ENCODE data around the gene RAB11FIP4.

The RAB11FIP4 gene

DNA sequence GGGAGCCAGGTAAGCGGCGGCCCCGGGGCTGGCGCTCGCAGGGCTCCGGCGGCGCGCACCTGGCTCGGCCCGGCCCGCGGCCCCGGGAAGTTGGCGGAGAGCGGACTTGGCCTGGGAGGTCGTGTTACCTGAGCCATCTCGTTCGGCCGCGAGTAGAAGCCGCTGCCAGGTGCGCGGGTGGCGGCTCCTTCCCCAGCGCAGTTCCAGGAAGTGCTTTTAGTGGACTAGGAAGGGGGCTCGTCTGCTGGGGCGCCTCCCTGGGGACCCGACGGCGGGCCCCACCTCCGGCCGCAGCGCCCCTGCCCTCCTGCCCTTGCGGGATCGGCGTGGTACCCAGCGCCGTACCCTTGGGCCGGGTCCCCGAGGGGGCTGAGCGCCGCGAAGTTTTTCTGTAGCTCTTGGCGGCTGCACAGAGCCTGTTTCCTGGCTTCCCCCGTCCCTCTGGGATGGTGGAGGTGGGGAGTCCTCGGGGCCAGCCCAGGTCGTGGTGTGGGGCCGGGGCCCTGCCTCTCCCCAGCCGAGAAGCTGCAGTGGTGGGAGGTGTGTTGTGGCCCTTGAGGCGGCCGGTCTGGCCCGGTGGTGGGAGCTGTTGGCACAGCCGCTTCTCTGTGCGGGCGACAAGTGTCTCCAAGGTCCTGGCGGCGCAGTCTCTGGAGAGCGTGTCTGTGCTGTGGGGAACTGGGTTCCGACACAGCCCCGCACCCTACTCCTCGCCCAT is 96.9 kb downstream of the RAB11FIP4 start:
- peak in 1 of 2 experiments; percentile 41 for DNase-seq

DNA sequence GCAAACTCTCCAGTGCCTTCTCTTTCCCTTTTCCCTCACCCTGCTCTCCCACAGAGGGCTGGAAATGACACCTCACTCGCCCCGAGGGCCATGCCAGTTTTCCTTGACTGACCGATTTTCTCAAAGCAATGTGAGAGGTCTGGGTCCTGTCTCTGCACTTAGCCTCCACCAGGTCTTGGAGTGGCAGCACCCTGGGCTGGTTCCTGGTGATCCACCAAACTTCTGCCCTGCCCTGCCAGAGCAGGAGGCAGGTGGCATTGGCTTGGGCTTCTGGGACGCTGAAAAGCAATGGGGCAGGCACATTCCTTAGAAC is 97.5 kb downstream of the RAB11FIP4 start:
- DNase-seq: no peak

DNA sequence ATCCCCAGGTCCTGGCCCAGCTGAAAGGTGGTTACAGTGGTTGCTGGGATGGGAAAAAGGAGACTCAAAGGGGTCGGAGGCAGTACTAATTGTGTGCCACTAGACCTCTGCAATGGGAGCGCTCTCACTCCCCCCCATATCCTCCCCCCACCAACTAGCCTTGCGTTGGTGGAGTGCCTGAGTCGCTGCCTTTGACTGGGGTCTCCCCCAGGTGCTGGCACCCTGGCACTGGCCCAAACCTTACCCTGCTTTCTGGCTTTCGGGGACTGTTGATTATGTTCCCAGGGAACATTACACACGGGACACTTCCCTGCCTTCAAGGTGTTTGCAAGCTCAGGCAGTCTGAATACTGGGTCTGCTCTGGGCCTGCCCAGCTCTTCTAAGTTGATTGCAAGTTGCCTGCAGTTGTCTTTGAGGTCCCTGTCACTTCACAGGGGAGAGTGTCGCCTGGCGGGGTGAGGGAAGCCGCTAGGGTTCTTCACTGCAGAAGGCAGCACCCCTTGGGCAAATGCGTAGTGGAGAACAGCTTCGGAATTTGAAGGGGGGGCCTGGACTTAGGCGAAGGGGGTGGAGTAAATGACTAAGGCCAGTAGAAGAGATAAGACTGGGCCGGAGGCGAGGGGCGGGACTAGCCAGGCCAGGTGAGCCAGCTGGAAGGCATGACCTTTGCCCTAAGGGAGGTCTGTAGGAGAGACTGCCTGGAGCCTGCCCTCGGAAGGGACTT is 98.0 kb downstream of the RAB11FIP4 start:
- peak in 1 of 2 experiments; percentile 13 for DNase-seq

DNA sequence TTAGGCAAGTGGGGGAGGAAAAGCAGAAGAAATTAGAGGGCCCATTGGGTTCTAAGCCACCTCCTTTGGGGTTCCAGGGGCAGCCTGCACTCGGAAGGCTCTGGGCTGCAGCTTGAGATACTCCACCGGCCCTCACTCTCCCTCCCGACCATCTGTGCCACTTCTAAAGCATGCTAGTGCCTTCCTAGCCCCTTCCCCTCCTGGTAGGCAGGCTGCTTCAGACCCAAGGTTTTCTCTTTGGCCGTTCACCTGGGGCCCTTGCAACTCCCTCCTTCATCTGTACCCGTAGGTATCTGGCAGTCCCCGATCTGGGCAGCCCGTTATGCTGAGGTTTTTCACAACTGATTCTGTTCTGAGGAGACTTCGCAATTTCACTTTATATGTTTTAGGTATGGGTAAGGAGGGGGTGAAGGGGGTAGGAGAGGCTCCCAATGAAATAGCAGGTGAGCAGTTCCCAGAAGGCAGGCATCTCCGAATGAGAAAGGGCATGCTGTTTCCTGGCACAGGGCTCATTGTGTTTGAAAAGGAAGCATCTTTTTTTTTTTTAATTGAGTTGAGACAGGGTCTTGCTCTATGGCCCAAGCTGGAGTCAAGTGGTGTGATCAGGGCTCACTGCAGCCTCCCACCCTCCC is 98.7 kb downstream of the RAB11FIP4 start:
- DNase-seq: no peak

DNA sequence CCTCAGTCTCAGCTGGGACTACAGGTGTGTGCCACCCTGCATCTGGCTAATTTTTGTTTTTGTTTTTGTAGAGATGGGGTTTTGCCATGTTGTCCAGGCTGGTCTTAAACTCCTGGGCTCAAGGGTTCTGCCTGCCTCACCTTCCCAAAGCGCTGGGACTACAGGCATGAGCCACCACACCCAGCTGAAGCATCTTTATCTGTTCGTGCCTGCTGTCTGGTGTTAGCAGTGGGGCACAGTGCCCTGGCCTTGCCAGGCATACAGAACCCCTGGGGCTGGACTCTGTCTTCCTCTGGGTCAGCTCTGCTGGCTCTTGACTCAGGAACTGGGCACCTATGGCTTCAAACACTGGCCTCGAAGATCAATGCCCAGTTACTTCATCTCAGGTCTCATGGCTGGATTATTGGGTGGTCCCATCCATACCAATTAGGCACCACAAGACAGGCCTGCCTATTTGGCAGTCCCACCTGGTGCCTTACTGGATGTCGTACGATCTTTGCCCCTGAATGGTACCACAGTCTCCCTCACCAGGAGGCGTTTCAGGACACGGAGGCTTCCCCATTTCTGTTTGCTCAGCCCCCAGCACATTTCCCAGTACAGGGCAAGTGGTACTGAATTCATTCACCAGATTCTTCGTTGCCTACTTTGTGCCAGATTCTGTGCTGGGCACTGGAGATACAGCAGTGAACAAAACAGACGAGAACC is 99.3 kb downstream of the RAB11FIP4 start:
- no peak for DNase-seq

DNA sequence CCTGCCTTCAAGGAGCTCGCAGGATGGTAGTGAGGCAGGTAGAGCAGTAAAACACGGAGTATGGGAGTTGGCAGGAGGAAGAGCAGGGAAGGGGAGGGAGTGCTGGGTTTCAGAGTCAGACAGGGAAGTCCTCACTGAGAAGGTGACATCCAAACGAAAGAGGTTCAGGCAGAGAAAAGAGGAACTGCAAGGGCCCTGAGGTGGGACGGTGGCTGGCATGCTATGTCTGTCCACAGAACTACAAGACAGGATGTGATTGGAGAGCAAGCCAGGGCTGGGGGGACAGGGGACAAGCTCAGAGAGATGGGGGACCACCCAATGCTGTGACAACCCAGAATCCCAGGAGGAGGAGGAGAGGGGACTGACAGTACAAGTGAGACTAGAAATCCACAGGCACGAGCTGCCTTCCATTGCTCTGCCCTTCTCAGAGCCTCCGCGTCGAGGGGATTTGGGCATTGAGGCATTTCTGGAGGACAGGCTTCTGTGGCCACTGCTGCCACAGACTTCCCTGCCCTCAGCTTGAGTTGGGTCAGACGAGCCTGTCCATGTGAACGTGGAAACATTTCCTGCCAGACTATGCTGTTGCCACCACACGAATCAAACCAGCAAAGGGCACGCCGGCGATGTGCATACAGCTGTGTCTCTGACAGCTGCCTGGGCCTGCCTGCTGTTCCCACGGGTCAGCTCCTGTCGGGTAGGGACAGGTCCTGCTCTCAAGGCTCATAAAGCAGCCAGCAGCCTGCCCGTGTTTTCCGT is 100.1 kb downstream of the RAB11FIP4 start:
- DNase-seq: no peak

DNA sequence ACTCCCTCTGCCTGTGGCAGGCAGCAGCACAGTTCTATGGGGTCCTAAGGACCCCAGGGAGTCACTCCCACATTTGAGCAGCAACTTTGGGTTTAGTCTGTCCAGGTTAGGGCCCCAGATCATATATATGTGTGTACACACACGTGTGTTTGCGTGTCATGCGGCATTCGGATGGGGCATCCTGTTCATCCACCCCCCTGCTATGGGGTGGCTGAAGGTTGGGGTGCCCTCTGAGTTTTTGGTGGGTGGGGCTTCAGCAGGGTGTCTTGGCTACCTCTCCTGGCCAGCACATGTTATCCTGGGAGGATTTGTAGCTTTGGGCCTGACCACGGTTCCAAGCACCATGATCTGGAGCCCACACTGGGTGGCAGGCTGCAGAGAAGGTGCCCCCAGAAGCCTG is 100.7 kb downstream of the RAB11FIP4 start:
- DNase-seq: no peak

DNA sequence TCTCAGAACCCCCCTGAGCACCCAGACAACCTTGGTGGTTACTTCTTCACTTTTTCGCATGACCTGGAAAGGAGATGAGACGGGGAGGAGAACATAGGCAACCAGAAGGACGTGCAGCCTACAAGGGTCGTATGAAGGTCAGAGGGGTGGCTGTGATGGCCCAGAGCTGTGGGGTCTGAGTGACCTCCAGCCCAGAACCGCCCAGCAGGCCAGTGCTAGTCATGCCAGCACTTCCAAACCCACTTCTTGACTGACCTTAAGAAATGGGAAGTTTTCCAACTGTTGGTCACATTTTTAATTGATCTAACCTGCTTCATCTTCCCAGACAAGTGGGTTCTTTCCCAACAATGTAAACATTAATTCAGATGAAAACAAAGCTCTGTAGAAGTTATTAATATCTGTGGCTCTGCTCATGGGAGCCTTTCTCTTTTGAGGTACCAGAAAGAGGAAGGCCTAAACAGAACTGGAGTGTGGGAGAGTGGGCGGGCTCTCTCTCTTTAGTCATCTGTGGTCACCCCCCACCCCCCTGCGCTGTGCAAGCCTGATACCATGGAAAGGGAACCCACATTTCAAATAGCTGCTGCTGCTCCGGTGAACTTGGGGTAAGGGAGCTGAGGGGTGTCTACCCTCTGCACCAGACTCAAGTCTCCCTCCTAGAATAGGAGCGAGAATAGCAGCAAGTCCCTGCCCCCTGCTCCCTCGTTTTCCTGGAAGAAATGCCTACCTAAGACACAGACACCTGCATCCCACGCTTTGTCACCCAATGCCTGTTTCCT is 101.6 kb downstream of the RAB11FIP4 start:
- peak; percentile 82 to 88 for DNase-seq

DNA sequence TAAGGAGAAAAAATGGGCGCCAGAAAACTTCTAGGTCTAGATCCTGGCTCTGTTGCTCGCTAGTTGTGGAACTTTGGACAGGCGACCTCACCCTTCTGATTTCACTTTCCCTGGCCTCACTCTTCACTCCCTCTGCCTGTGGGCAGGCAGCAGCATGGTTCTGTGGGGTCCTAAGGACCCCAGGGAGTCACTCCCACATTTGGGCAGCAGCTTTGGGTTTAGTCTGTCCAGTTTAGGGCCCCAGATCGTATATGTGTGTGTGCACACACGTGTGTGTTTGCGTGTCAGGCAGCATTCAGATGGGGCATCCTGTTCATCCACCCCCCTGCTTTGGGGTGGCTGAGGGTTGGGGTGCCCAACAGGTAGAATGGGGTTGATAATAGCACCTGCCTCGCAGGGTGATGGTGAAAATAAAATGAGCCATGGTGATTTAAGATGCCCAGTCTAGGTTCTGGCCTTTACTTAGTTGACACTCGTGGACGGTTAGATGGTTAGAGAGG is 102.2 kb downstream of the RAB11FIP4 start:
- no peak for DNase-seq

DNA sequence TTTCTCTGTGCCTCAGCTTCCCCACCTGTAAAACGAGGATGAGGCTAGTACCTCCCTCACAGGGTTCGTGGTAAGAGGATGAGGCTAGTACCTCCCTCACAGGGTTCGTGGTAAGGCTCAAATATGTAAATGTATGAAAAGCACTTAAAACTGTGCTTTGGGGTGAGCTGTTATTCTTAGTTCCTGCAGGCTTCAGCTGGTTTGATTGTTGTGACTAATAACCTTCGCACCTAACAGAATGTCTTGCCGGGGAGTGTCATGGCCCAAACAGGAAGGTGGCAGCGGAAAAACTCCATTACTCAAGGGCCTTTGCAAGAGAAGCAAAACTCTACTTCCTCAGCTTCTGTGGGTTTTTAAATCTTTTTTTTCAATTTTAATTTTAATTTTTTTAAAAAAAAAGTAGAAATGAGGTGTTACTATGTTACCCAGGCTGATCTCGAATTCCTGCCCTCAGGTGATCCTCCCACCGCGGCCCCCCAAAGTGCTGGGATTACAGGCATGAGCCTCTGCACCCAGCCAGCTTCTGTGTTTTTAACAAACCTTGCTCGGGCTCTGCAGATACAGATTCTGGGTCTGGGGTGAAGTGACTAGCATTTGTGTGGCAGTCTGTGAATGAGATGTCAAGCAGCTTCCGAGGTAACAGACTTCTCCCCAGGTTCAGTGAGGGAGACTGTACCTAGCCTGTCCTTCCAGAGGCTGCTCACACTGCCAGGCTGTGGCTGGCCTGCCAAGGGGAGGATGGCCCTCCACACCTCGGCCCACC is 103.0 kb downstream of the RAB11FIP4 start:
- DNase-seq: peak; percentile 53 to 67

DNA sequence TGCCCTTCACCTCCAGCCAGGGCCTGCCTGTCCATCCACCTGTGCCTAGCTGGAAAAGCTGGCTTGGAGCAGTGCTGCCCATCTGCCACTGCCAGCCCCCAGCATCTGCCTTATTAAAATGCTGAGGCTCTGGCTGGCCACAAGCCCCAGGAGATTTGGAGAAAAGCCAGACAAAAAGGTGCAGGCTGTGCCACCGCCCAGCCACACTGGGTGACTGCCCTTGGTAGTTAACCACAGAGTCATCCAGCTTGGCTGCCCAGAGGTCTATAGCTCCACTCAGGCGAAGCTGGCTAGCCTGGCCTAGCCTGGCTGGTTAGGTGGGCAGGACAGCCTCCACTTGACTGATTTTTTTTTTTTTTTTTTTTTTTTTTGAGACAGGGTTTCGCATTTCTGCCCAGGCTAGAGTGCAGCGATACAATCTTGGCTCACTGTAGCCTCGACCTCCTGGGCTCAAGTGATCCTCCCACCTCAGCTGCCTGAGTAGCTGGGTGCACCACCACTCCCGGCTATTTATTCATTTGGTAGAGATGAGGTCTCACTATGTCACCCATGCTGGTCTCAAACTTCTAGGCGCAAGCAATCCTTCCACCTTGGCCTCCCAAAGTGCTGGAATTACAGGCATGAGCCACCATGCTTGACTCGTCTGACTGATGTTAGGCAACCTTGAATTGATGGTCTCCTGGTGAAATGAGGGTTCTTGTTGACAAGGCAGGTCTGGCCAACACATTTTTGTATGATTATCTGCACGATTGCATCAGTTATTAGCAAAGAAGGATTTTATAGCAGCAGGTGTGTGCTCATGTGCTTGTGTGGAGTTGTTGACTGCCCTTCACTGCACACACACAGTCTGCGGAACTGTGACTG is 103.8 kb downstream of the RAB11FIP4 start:
- DNase-seq: no peak

DNA sequence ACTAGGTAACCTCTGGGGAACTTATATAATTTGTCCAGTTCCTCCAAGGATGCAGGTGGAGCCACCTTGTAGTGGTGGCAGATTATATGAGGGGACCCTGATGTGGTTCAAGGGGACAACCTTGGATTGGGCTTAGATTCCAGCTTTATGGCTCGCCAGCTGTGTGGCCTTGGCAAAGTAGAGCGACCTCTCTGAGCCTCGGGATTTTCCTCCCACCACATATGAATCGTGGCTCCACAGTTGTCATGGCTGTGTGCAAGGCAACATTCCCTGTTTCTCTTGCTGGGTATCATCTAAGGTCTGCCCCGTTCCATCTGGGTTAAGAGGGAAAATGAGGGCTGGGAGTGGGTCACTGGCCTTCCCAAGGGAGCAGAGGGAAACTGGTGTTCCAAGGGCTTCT is 104.6 kb downstream of the RAB11FIP4 start:
- DNase-seq: no peak

DNA sequence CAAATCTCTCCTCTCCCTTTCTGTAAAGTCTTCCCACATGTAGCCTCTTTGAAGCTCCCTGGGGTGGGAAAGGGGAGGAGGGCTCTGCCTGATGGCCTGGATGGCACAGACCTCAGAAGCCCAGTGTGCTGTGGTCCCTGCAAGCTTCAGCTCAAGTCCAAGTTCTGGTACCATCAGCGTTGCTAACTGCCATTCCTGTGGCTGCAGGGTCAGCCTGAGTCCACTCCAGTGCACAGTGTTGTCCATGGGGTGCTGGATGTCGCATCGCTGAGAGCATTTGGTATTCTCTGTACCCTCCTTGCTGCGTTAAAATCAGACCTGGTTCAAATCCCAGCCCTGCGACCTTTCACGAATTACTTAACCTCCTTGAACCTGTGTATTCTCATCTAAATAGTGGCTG is 105.1 kb downstream of the RAB11FIP4 start:
- DNase-seq: no peak

DNA sequence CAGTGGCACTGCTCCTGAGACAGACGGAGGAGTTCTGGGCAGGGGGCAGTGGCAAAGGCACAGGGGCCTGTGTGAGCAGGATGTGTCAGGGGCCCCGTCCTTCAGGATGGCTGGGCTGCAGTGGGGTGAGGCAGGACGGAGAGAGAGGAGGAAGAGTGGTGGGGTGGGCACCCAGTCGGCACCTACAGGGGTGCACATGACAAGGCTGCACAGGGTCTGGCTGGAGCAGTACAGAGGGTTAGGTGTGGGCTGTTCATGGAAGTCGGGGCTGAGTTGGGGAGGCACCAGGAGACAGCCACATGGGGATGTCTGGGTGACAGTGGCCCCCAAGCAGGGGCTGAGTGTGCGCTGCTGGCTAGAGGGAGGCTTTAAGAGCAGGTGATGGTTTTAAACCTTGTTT is 106.0 kb downstream of the RAB11FIP4 start:
- no peak for DNase-seq

DNA sequence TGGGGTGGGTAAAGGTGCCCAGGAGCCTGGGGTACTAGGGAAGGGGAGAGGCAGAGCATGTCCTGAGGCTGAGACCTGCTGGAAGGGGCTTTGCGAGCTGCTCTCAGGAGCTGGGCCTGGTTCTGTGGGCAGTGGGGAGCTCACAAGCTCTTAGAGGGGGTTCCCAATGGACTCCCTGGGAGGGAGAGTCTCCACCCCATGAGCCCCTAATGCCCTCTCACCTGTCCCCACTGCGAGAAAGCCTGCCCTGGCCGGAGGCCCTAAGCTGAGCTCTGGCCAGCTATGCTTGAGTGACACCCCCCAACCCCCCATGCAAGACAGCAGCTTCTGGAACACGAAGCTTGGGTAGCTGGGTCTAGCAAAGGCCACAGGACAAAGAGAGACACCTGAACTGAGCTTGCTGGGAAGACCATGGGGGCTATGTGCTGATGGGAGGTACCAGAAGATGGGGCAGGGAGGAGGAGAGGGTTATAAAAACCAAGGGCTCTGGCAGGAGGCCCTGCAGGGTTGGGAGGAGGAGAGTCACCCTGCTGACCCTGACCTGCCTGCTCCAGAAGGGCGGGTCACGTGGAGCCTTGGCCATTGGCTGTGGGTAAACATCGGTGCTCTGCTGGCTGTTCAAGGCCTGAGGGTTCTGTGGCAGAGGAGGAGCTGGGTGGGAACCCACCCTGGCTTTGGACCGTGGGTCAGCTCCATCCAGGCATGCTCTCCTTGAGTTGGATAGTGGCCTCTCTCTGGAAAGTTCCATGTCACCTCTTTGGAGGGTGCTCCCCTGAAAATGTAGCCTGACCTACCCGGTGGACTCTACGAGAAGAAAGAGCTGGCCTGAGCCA is 106.7 kb downstream of the RAB11FIP4 start:
- DNase-seq: no peak

DNA sequence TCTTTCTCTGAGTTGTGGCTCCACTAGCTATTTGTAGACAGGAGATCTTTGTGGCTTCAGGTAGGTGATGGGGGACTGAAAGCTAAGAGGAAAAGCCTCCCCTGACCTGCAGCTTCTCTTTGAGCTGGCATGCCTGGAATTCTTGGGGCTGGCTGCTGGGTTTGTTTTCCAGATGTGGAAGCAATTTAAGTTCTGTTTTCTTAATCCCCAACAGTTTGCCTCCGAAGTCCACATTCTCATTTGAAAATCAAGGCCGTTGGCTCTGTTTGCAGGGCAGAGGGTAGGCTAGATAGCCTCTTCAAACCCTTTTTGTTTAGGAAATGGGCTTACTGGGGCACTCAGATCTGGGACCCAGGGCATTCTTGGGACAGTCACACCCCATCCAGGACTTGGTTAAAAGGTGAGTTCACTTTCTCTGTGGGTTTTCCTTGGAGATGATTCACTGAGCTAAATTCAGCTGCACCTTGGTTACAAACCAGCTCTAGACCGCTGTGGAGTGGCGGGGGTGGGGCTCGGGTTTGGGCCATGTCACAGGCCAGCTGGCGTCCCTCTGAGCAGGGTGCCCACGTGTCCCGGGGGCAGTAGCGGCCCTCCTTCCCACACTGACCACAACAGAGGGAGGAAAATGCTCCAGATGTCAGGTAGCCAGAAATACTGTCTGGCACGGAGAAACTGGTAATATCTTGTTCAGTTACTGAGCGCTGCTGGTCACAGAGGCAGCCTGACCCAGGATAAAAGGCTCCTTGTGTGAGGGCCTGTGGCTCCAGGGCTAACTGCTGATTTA is 108.5 kb downstream of the RAB11FIP4 start:
- peak; percentile 57 to 69 for DNase-seq

DNA sequence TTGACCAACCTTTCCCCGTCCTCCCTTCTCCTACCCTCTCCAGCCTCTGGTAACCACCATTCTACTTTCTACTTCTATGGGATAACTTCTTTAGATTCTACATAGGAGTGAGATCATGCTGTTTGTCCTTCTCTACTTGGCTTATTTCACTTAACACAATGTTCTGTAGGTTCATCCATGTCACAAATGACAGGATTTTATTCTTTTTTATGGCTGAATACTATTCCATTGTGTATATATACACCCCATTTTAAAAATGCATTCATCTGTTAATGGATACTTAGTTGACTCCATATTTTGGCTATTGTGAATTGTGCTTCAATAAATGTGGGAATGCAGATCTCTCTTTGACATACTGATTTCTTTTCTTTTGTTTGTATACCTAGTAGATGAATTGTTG is 115.0 kb downstream of the RAB11FIP4 start:
- no peak for DNase-seq

Measured in activated CD4-positive, alpha-beta T cell treated with anti-CD3 and anti-CD28 coated beads, Interleukin-2, amount 50 U/mL, for 48 hours (primary cell).